Liver (tissue), 3 donors: ENCODE measurements around the gene SLC9C2.

Experiments used
- JUND ChIP-seq, 2 donors: IDR thresholded peaks; 2 replicates each; pipeline ENCODE4 v1.6.1; 2016; ENCODE audit warnings: antibody characterized with exemption in 2 of 2
- NR2F2 ChIP-seq: IDR thresholded peaks from 2 replicates; pipeline ENCODE4 v1.6.1; 2016; ENCODE audit warnings: antibody characterized with exemption
- SP1 ChIP-seq: IDR thresholded peaks from 2 replicates; pipeline ENCODE4 v1.6.1; 2018; ENCODE audit warnings: antibody characterized with exemption, mild to moderate bottlenecking
- TAF1 ChIP-seq: conservative IDR thresholded peaks from 2 replicates; pipeline ENCODE4 v1.6.1; 2016; ENCODE audit warnings: antibody characterized with exemption, mild to moderate bottlenecking
- TF ChIP-seq, protein P1 (sequence below): fragments of 150-350 bp; IDR thresholded peaks from 2 replicates; pipeline ENCODE4 v1.5.1; 2017; ENCODE audit warnings: improper control_type of control experiment, low read depth, low read length; ENCODE audit not compliant: missing input control
- TF ChIP-seq, protein P2 (sequence below): IDR thresholded peaks from 2 replicates; pipeline ENCODE4 v1.6.1; 2016; ENCODE audit warnings: antibody characterized with exemption, mild to moderate bottlenecking
- TF ChIP-seq, protein P3 (sequence below): IDR thresholded peaks from 2 replicates; pipeline ENCODE4 v1.6.1; 2016; ENCODE audit warnings: antibody characterized with exemption
- TF ChIP-seq, protein P4 (sequence below): IDR thresholded peaks from 2 replicates; pipeline ENCODE4 v1.6.1; 2016; ENCODE audit warnings: antibody characterized with exemption
- donor health status: healthy.
- donor health status: healthy.

DNA sequence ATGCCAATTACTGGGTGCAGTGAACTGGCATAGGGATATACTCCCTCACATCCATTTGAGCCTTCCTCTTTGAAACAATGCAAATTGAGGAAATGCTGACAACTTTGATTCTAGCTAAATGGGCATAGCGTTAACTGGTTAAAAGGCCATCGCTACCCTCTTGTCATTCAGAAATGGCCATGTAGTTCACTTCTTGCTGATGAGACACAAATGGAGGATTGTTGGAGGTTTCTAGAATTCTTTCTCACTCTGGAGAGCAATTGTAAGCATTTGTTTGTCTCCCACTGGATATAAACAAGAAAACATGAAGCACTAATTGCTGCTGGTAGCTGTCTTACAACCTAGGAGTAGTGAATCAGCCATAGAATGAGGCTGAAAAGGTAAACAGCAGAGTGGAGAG lies 111.4 kb downstream of the SLC9C2 start:
- TF ChIP-seq, protein P1, sequence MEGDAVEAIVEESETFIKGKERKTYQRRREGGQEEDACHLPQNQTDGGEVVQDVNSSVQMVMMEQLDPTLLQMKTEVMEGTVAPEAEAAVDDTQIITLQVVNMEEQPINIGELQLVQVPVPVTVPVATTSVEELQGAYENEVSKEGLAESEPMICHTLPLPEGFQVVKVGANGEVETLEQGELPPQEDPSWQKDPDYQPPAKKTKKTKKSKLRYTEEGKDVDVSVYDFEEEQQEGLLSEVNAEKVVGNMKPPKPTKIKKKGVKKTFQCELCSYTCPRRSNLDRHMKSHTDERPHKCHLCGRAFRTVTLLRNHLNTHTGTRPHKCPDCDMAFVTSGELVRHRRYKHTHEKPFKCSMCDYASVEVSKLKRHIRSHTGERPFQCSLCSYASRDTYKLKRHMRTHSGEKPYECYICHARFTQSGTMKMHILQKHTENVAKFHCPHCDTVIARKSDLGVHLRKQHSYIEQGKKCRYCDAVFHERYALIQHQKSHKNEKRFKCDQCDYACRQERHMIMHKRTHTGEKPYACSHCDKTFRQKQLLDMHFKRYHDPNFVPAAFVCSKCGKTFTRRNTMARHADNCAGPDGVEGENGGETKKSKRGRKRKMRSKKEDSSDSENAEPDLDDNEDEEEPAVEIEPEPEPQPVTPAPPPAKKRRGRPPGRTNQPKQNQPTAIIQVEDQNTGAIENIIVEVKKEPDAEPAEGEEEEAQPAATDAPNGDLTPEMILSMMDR: no peak
- TF ChIP-seq NR2F2: no peak
- TF ChIP-seq TAF1: no peak
- TF ChIP-seq, protein P2, sequence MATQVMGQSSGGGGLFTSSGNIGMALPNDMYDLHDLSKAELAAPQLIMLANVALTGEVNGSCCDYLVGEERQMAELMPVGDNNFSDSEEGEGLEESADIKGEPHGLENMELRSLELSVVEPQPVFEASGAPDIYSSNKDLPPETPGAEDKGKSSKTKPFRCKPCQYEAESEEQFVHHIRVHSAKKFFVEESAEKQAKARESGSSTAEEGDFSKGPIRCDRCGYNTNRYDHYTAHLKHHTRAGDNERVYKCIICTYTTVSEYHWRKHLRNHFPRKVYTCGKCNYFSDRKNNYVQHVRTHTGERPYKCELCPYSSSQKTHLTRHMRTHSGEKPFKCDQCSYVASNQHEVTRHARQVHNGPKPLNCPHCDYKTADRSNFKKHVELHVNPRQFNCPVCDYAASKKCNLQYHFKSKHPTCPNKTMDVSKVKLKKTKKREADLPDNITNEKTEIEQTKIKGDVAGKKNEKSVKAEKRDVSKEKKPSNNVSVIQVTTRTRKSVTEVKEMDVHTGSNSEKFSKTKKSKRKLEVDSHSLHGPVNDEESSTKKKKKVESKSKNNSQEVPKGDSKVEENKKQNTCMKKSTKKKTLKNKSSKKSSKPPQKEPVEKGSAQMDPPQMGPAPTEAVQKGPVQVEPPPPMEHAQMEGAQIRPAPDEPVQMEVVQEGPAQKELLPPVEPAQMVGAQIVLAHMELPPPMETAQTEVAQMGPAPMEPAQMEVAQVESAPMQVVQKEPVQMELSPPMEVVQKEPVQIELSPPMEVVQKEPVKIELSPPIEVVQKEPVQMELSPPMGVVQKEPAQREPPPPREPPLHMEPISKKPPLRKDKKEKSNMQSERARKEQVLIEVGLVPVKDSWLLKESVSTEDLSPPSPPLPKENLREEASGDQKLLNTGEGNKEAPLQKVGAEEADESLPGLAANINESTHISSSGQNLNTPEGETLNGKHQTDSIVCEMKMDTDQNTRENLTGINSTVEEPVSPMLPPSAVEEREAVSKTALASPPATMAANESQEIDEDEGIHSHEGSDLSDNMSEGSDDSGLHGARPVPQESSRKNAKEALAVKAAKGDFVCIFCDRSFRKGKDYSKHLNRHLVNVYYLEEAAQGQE: no peak
- TF ChIP-seq, protein P3, sequence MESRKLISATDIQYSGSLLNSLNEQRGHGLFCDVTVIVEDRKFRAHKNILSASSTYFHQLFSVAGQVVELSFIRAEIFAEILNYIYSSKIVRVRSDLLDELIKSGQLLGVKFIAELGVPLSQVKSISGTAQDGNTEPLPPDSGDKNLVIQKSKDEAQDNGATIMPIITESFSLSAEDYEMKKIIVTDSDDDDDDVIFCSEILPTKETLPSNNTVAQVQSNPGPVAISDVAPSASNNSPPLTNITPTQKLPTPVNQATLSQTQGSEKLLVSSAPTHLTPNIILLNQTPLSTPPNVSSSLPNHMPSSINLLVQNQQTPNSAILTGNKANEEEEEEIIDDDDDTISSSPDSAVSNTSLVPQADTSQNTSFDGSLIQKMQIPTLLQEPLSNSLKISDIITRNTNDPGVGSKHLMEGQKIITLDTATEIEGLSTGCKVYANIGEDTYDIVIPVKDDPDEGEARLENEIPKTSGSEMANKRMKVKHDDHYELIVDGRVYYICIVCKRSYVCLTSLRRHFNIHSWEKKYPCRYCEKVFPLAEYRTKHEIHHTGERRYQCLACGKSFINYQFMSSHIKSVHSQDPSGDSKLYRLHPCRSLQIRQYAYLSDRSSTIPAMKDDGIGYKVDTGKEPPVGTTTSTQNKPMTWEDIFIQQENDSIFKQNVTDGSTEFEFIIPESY: no peak
- TF ChIP-seq JUND (IDR thresholded peaks at IDR 0.05): no peak
- no peak for TF ChIP-seq SP1
- TF ChIP-seq, protein P4, sequence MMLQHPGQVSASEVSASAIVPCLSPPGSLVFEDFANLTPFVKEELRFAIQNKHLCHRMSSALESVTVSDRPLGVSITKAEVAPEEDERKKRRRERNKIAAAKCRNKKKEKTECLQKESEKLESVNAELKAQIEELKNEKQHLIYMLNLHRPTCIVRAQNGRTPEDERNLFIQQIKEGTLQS: no peak
